ENCODE measurements around the gene CENPX.
"Not testable (repeated sequence)": the region's sequence is repeated elsewhere in the genome, so short reads cannot be mapped to it uniquely, and the experiment has no call there.

CENPX gene

GRCh38 chr17:81998691-81999438 is 23.8 kb downstream of the CENPX start:
- no peak for DNase-seq (ENCODE audit: low spot score)

- no peak for DNase-seq (ENCODE audit: low spot score)
Measured at GRCh38 chr17:81998212-81998611, 24.5 kb downstream of the CENPX start.

DNA sequence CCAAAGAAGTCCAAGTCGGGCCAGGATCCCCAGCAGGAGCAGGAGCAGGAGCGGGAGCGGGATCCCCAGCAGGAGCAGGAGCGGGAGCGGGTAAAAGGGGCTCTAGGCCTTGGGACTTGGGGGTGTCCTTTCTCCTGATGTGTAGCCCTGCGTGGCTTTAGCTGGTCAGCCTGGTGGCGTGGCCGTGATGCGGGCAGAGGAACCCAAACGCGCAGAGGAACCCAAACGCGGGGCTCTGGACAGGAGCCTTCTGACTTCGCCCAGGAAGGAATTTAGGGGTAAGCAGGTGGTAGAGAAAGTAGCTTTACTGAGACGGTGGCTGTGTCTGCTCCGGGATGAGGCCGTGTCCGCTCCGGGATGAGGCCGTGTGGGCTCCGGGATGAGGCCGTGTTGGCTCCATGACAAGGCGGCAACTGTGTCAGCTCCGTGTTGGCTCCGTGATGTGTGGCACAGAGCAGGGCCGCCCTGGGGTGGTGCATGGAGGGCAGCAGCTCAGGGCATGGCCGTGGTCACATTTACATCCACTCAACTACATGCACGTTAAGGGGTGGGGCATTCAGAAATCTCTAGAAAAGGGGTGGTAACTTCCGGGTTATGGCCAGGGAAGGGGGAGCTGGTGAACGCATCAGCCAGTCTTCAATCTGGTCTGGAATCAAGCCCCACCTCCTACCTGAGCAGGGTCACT is 25.8 kb downstream of the CENPX start:
- no peak for DNase-seq (ENCODE audit: low spot score)

- no peak for DNase-seq (ENCODE audit: low spot score)
Measured at GRCh38 chr17:81996232-81996756, 26.4 kb downstream of the CENPX start.

DNA sequence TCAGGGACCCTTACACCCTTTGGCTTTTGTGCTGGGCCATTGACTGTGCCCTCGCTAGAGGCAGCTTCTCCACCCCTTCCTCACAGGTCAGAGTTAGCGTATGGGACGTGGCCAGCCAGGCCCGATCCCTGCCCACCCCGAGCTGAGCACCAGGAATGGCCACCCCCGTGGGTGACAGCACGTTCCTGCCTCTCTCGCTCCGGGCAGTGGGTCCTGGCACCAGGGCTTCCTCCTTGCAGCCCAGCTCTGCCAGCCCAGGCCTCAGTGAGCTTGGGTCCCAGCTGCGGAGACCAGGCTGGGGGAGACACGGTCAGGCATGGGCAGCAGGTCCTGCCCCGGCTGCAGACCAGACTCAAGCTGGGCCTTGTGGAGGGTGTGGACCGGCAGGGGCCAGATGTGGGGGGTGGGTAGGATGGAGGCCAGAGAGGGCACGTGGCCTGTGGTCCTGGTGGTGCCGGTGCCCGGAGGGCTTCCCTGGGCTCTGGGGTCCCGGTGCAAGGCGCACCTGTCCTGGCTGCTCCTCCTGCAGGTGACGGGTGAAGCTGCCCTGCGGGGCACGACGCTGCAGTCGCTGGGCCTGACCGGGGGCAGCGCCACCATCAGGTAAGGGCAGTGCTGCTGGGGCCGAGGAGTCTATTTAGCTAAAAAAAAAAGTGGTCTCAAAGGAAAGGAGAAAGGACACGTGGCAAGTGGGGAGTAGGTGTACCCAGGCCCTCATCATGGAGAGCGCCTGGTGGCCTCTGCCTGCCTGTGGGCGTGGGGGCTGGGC is 27.0 kb downstream of the CENPX start:
- DNase-seq (ENCODE audit: low spot score), result no peak

DNA sequence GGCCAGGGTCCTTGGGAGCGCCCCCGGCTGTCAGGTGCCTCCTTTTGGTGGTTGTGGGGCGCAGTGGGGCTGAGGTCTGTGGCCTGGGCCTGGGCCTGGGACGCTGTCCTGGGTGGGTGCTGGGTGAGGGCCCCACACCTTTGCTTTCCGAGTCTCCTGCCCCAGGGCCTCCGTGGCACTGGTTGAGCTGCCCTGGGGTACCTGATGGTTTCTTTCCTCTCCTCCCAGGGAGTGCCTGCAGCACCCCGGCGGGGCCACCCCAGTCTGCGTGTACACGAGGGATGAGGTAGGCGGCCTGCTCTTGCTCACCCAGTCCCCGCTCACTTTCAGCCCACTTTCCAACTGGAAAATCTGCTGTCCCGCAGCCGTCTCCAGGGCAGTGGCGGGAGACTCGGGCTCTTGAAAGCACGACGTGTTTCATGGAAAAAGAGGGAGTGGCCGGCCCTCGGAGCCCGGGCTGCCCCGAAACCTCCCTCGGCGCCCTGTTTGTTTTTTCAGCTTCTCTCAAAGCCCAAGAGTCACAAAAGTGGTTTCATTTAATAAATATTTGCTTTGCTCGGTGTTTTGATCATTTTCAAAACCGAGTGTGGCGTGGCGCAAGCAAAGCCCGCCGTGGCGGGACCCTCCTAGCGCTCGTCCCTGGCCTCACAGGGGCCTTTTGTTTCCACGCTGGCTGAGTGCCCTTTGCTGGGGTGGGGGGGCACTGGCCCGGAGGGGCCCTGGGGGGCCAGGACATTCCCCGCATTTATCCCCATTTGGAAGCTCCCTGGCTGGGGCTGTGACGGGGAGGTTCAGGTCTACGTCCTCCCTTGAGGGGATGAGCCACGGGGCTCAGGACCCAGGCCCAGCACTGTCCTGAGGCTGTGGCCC is 27.9 kb downstream of the CENPX start:
- no peak for DNase-seq (ENCODE audit: low spot score)

- no peak for DNase-seq (ENCODE audit: low spot score)
Measured at GRCh38 chr17:81993729-81994592, 28.7 kb downstream of the CENPX start.

- DNase-seq (ENCODE audit: low spot score), result no peak
Measured at GRCh38 chr17:81992306-81993102, 30.2 kb downstream of the CENPX start.

DNA sequence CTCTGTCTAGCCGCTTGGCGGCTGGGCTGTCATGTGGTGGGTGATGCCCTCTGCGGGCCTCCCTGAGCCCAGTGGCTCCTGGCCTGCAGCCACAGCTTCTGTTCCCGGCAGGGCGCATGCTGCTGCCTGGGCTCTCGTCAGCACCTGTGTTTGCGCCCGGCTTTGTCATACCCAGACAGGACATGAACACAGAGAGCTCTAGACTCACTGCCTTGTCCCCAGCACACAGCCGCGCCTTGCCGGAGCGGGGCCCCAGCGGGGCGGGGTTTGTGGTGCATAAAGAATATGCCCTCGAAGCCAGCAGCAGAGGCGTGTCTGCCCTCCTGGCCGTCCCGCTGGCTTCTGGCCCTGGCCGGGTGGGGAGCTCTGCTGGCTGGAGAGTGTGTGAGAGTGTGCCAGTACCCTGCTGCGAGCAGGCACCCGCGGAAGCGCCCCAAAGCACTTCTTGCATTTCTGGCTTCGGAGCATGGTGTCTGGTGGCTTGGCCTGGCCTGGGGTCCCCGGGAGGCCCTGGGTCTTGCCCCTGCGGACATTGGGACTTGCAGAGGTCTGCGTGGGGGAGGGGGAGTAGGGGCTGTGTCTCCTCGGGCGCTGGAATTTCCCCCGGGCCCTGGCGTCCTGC is 30.9 kb downstream of the CENPX start:
- peak; percentile 72 for DNase-seq (ENCODE audit: low spot score)

DNA sequence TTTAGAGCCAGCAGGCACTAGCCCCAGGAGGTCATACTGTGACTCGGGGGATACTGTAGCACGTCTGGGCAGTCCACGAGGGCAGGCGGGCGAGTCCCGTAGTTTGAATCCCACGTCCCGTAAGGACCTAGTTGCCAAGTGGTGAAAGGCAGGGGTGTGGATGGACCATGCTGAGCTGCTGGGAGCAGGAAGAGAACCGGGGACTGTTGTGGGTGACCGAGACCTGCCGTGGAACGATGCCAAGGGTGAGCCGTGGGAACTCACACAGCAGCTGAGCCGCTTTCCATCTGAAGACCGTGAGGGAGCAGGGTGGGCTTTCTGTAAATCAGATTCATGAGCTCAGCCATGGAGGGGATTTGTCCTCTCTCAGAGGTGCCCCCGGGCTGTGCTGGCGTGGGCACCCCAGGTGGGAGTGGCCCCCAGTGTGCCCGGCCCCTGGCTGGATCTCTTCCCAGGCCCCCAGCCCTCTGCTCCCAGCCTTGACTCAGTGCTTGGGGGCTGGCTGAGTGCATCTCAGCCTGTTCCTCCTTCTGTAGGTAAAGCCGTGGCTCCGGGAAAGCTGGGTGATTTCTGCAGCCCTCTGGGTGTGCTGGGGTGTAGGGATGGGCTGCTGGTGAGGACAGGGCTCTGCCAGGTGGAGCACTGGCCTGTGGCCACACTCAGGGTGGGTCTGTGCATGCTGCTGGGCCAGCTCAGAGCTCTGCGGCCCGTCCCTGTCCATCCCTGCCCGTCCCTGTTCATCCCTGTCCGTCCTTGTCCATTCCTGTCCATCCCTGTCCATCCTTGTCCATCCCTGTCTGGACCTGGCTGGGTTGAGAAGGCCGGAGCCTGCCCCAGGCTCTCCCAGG is 31.6 kb downstream of the CENPX start:
- DNase-seq (ENCODE audit: low spot score), result no peak

- DNase-seq (ENCODE audit: low spot score), result no peak
Measured at GRCh38 chr17:81987161-81987770, 35.4 kb downstream of the CENPX start.

GRCh38 chr17:81986606-81987005 is 36.1 kb downstream of the CENPX start:
- DNase-seq (ENCODE audit: low spot score), result no peak

DNA sequence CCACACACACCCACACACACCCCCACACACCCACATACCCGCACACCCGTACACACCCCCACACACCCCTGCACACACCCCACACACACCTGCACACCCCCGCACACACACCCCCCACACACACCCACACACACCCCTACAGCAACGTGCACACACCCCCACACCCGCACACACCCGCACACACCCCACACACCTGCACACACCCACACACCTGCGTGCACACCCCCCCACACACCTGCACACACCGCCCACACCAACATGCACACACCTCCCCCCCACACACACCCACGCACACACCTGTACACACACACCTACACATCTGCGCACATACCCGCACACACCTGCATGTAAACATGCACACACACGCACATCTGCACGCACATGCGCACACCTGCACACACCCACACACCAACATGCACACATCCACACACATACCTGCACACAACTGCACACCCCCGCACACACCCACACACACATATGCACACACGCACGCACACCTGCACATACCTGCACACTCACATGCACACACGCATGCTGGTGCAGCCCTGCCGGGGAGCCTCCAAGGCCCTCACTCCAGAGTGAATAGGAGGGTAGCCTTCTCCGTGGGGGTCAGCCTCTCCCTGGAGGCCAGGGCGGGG is 37.8 kb downstream of the CENPX start:
- no peak for DNase-seq (ENCODE audit: low spot score)

GRCh38 chr17:81983639-81984373 is 38.9 kb downstream of the CENPX start:
- no peak for DNase-seq (ENCODE audit: low spot score)

- DNase-seq (ENCODE audit: low spot score), result no peak
Measured at GRCh38 chr17:81983011-81983638, 39.6 kb downstream of the CENPX start.

DNA sequence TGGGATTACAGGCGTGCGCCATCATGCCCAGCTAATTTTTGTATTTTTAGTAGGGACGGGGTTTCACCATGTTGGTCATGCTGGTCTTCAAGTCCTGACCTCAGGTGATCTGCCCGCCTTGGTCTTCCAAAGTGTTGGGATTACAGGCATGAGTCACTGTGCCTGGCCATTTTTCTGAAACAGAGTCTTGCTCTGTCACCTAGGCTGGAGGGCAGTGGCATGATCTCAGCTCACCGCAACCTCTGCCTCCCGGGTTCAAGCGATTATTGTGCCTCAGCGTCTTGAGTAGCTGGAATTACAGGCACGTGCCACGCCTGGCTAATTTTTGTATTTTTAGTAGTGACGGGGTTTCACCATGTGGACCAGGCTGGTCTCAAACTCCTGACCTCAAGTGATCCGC is 41.2 kb downstream of the CENPX start:
- DNase-seq (ENCODE audit: low spot score), result not testable (repeated sequence)

All from cerebellar cortex (tissue), 1 donor.